ENCODE measurements around the gene ZG16. TPM values are rescaled to one million over a fixed set of nuclear protein-coding genes. Genes with fewer than 3 reads are reported as not detected.

ZG16 gene
- total and polyA plus RNA-seq, 2 experiments from 2014 or later: not detected

DNA sequence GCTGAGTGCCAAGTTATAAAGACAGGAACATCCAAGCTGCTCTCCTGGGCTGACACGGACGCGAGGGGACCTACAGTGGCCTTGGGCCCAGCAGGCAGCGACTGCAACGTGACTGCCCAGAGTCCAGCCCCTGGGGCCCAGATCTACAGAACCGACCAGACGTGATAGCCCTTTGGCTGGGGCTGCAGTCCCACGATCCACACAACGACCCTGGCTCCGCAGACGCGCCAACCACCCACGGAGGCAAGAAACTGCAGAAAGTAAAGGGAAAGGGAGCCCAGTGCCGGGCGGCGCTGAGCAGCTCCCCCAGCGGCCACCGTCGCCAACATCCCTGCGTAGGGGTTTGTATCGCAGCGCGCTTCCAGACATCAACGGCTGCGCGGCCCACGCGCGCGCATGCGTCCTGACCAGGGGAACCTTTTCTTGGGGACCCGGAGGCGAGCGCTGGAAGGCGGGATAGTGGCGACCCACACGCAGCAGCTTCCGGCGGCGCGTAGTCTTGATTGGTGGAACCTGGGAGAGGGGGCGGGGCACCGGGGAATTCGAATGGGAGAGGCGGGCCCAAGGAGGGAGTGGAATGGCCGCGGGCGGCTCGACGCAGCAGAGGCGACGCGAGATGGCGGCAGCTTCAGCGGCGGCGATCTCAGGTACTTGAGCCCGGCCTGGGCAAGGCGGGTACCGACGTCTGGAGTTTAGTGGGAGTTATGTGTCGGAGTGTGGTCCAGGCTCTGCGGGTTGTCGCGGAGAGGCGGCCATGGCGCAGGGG is 12.3 kb downstream of the ZG16 start, which contains the start of gene KIF22:
Gene KIF22, plus strand, starts transcription at position 569 of the 766 bp plus-strand sequence. Its CDS starts 9 bp downstream, at position 578.
- H3K4me3 ChIP-seq: peak within 1 kb of the TSS; percentile 95
- H3K27ac ChIP-seq (ENCODE audit: low read depth): peak within 1 kb of the TSS; percentile 94
- peaks cover 48% of the 10 kb centered on the region for H3K79me2 ChIP-seq (replicated peaks; ENCODE audit: insufficient read depth)
- no peaks in the 10 kb centered on the region for H3K27me3 ChIP-seq (ENCODE audit: insufficient read depth)
- peaks cover 36% of the 10 kb centered on the region for H4K20me1 ChIP-seq (replicated peaks; ENCODE audit: insufficient read depth)
- ATAC-seq: peak; percentile 95
- H3F3A ChIP-seq (replicated peaks; ENCODE audit: low read depth): peaks cover 24% of the 10 kb centered on the region; the same call in 1 of the 2 replicates
- peak; percentile 93 for TF ChIP-seq POLR2AphosphoS5 (IDR thresholded peaks at IDR 0.05; ENCODE audit: low read depth)
- TF ChIP-seq CTCF (conservative IDR thresholded peaks at IDR 0.05; ENCODE audit: low read depth in 2 of 2): peak; percentile 58 to 64
- no peak for TF ChIP-seq EZH2phosphoT487 (IDR thresholded peaks at IDR 0.05; ENCODE audit: unreplicated experiment)
- no peak for TF ChIP-seq EZH2 (IDR thresholded peaks at IDR 0.05; ENCODE audit: low read depth, unreplicated experiment)
- peak; percentile 74 for TF ChIP-seq CREB1 (CRISPR knock-in tag; IDR thresholded peaks at IDR 0.05; ENCODE audit: low read depth)
- peak; percentile 53; the same call in 1 of the 2 replicates for TF ChIP-seq ETS1 (IDR thresholded peaks at IDR 0.05)
- Mint-ChIP-seq H3K4me1 (peaks cover 18% of the 10 kb centered on the region), H3K27ac (peak within 1 kb of the TSS; percentile 98), H3K27me3 (ENCODE audit: insufficient read depth, low read depth, poor library complexity) (peaks cover 18% of the 10 kb centered on the region), H3K4me3 (peak within 1 kb of the TSS; percentile 99), H3K9me3 (no peaks in the 10 kb centered on the region), H3K36me3 (ENCODE audit: low read depth) (peaks cover 19% of the 10 kb centered on the region)
- no peaks in the 10 kb centered on the region for H3K36me3 ChIP-seq (ENCODE audit: insufficient read depth)
- H3K4me2 ChIP-seq: peak within 1 kb of the TSS; percentile 98
- peak; percentile 100 for DNase-seq (ENCODE audit: low spot score)
- peaks cover 7% of the 10 kb centered on the region; the same call in 1 of the 2 replicates for H3K4me1 ChIP-seq (ENCODE audit: insufficient read depth)
- H2AFZ ChIP-seq: peak within 1 kb of the TSS; percentile 98
- no peaks in the 10 kb centered on the region for H3K9me2 ChIP-seq (ENCODE audit: insufficient read depth)

DNA sequence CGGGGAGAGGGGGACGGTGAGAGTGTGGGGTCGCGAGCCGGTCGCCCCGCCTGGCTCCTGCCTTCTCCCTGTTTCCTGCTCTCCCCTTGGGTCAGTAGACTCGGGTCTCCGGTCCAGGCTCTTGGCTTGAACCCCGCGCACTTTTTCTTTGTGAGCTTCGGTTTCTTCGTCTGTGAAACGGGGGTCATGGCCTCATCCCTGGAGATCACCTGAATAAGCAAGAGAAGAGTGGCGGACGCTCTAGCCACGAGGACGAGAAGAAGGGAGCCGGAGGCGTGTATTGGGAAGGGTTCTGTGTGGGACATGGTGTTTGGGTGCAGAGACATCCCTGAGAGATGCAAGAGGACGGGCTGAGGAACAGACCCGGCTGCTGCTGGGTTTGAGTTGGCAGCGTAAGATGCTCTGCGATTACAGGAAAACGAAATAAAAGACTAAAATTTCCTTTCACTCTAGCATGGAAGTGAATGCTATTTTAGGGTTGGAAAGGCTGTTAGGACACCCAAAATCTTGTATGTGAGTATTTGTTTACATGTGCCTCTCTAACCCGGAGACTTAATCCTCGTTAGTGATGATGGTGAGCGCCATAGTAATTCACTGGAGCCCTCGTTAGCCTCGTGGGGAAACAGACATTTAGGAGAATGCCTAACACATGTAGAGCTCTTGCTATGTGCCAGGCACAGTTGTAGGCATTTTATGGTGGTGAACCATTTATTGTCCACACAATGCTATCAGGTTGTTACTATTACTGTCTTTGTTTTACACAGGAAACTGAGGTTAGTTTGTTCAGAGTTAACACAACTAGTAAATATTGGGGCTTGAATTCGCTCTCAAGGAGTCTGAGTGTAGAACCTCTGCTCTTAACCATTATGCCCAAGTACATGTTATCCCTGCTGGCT is 13.1 kb downstream of the ZG16 start:
- Mint-ChIP-seq H3K27ac (peak overlapping the region; percentile 98), H3K9me3 (no peaks in the 10 kb centered on the region), H3K4me1 (peaks cover 14% of the 10 kb centered on the region), H3K36me3 (ENCODE audit: low read depth) (peaks cover 24% of the 10 kb centered on the region), H3K4me3 (peak overlapping the region; percentile 99), H3K27me3 (ENCODE audit: insufficient read depth, low read depth, poor library complexity) (peaks cover 15% of the 10 kb centered on the region)
- peak; percentile 48 for ATAC-seq
- Histone ChIP-seq H3K4me3 (peak overlapping the region; percentile 95), H3F3A (replicated peaks; ENCODE audit: low read depth) (peaks cover 20% of the 10 kb centered on the region; the same call in 1 of the 2 replicates), H3K27me3 (ENCODE audit: insufficient read depth) (no peaks in the 10 kb centered on the region), H3K4me1 (ENCODE audit: insufficient read depth) (peaks cover 7% of the 10 kb centered on the region; the same call in 1 of the 2 replicates), H3K27ac (ENCODE audit: low read depth) (peak overlapping the region; percentile 84; the same call in 1 of the 2 replicates), H2AFZ (peak overlapping the region; percentile 88), H3K36me3 (ENCODE audit: insufficient read depth) (no peaks in the 10 kb centered on the region), H3K4me2 (peak overlapping the region; percentile 98), H4K20me1 (replicated peaks; ENCODE audit: insufficient read depth) (peaks cover 44% of the 10 kb centered on the region), H3K9me2 (ENCODE audit: insufficient read depth) (no peaks in the 10 kb centered on the region), H3K79me2 (replicated peaks; ENCODE audit: insufficient read depth) (peaks cover 56% of the 10 kb centered on the region)
- TF ChIP-seq, protein P1, sequence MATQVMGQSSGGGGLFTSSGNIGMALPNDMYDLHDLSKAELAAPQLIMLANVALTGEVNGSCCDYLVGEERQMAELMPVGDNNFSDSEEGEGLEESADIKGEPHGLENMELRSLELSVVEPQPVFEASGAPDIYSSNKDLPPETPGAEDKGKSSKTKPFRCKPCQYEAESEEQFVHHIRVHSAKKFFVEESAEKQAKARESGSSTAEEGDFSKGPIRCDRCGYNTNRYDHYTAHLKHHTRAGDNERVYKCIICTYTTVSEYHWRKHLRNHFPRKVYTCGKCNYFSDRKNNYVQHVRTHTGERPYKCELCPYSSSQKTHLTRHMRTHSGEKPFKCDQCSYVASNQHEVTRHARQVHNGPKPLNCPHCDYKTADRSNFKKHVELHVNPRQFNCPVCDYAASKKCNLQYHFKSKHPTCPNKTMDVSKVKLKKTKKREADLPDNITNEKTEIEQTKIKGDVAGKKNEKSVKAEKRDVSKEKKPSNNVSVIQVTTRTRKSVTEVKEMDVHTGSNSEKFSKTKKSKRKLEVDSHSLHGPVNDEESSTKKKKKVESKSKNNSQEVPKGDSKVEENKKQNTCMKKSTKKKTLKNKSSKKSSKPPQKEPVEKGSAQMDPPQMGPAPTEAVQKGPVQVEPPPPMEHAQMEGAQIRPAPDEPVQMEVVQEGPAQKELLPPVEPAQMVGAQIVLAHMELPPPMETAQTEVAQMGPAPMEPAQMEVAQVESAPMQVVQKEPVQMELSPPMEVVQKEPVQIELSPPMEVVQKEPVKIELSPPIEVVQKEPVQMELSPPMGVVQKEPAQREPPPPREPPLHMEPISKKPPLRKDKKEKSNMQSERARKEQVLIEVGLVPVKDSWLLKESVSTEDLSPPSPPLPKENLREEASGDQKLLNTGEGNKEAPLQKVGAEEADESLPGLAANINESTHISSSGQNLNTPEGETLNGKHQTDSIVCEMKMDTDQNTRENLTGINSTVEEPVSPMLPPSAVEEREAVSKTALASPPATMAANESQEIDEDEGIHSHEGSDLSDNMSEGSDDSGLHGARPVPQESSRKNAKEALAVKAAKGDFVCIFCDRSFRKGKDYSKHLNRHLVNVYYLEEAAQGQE (IDR thresholded peaks at IDR 0.05; ENCODE audit: unreplicated experiment): no peak
- TF ChIP-seq CREB1 (CRISPR knock-in tag; IDR thresholded peaks at IDR 0.05; ENCODE audit: low read depth): no peak
- TF ChIP-seq EZH2phosphoT487 (IDR thresholded peaks at IDR 0.05; ENCODE audit: unreplicated experiment): no peak
- no peak for DNase-seq (ENCODE audit: low spot score)

Data from GM23338 (cell line).